GM12891 (cell line): Measurements from ENCODE around the gene TK2.

Source experiments
- POLR2A ChIP-seq: IDR thresholded peaks from 2 replicates; pipeline ENCODE4 v1.6.1; 2011; ENCODE audit warnings: low read depth, low read length, control low read depth
- POLR2AphosphoS5 ChIP-seq: IDR thresholded peaks from 2 replicates; pipeline ENCODE4 v1.6.1; 2011; ENCODE audit warnings: low read depth, low read length, control low read depth
- TAF1 ChIP-seq: IDR thresholded peaks from 2 replicates; pipeline ENCODE4 v1.6.1; 2011; ENCODE audit warnings: low read depth, low read length, control low read depth

DNA sequence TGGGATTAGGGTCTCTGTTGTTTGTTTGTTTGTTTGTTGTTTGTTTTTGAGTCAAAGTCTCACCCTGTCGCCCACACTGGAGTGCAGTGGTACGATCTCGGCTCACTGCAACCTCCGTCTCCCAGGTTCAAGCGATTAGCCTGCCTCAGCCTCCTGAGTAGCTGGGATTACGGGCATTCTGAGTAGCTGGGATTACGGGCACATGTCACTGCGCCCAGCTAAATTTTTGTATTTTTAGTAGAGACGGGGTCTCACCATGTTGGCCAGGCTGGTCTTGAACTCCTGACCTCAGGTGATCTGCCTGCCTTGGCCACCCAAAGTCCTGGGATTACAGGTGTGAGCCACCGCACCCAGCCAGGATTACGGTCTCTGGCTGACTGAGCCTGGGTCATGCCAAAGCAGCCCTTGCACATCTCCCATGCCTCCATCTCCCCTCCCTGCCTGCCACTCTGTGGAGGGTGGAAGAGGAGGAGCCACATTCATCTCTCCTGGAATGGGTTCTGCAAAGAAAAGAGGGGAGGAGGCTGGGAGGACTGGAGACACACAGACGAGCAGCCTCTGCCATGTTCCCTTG lies 63.6 kb downstream of the TK2 start:
- no peak for TF ChIP-seq POLR2AphosphoS5
- TF ChIP-seq POLR2A = no peak
- no peak for TF ChIP-seq TAF1
